Transverse colon (tissue), 4 donors: Measurements from ENCODE around the gene GSTM5. TPM values are rescaled to one million over a fixed set of nuclear protein-coding genes. Genes with fewer than 3 reads are reported as not detected.
A peak's percentile ranks its signal among the peaks of the same experiment; 100 is the strongest.
"Not testable (repeated sequence)": the region's sequence is repeated elsewhere in the genome, so short reads cannot be mapped to it uniquely, and the experiment has no call there.

ENCODE experiments used
- DNase-seq: peaks from one replicate; pipeline ENCODE4 v3.0.0-alpha.2; 2019
- H3K27ac ChIP-seq, 4 donors: fragments of 200-600 bp; sonication (generic); 2 replicates each; pipeline ENCODE4 v1.5.1; 2016 to 2018; ENCODE audit warnings: inconsistent platforms in 4 of 4
- H3K27me3 ChIP-seq: fragments of 200-600 bp; sonication (generic); 2 replicates; pipeline ENCODE4 v1.5.1; 2017; ENCODE audit warnings: inconsistent platforms
- H3K36me3 ChIP-seq, 4 donors: fragments of 200-600 bp; sonication (generic); 2 replicates each; pipeline ENCODE4 v1.5.1; 2017 to 2019; ENCODE audit warnings: inconsistent platforms in 4 of 4
- H3K4me1 ChIP-seq, 4 donors: fragments of 200-600 bp; sonication (generic); 2 replicates each; pipeline ENCODE4 v1.5.1; 2017 to 2020; ENCODE audit warnings: inconsistent platforms in 4 of 4
- H3K4me3 ChIP-seq, 4 donors: fragments of 200-600 bp; sonication (generic); 1 replicate in 1 of 4; 2 replicates in 3 of 4; pipeline versions ENCODE4 v1.5.1 to v1.6.1; 2017 to 2019; ENCODE audit warnings: inconsistent platforms in 4 of 4
- H3K9me3 ChIP-seq, 2 donors: fragments of 200-600 bp; sonication (generic); 2 replicates each; pipeline ENCODE4 v1.5.1; 2017 to 2019; ENCODE audit warnings: inconsistent platforms in 2 of 2
- EP300 ChIP-seq: sonication (generic); formaldehyde crosslinking; IDR thresholded peaks from one replicate; pipeline ENCODE4 v1.6.1; 2017; ENCODE audit warnings: antibody characterized with exemption, low read depth
- POLR2A ChIP-seq: fragments of 450-650 bp; IDR thresholded peaks from one replicate; pipeline ENCODE4 v1.6.1; 2016; ENCODE audit warnings: antibody characterized with exemption, mild to moderate bottlenecking, moderate library complexity
- POLR2AphosphoS5 ChIP-seq, 3 donors: sonication (generic); formaldehyde crosslinking; IDR thresholded peaks; one replicate each; pipeline ENCODE4 v1.6.1; 2016; ENCODE audit warnings: antibody characterized with exemption in 3 of 3
- WGBS, 2 donors: methylation state at CpG; one replicate each; pipeline ENCODE4 v1.1.5; 2018; ENCODE audit warnings: low coverage in 1 of 2; 5-methylcytosine and 5-hydroxymethylcytosine counted together
- in situ Hi-C, 4 donors: fragments of 200-750 bp; cut with MboI; loops; one replicate each; pipeline versions ENCODE4 v1.15.0 to v1.15.1; 2017; ENCODE audit warnings: low sequenced_read_pairs in 3 of 4, low pct_ligation_motif_present in 1 of 4, low pct_unique_long_range_greater_than_20kb in 1 of 4
- intact Hi-C: fragments of 100-400 bp; cut with DNase I; formaldehyde crosslinking; loops from one replicate; pipeline ENCODE4 v1.15.1; 2023; ENCODE audit warnings: low total_unique reads
- total RNA-seq, 4 donors: library from RNA; depleted of rRNA; stranded (reverse); fragments of >200 nt; gene quantifications; one replicate each; pipeline ENCODE4 v1.1.0, GENCODE V29; 2016
- TF ChIP-seq, protein P1 (sequence below), 5 experiments: fragments of 200-600 bp in 3 of 5; fragments of 450-650 bp in 2 of 5; sonication (generic) in 3 of 5; IDR thresholded peaks; 1 replicate in 2 of 5; 2 replicates in 3 of 5; pipeline ENCODE4 v1.5.1; 2016 to 2017; ENCODE audit warnings: antibody characterized with exemption in 5 of 5, inconsistent platforms in 3 of 5, mild to moderate bottlenecking in 2 of 5, moderate library complexity in 1 of 5

Gene GSTM5
- total RNA-seq, 4 donors from 2014 or later, result 1.2 to 1.4 TPM; not detected in 2

- Histone ChIP-seq H3K4me1 (no peaks in the 10 kb centered on the region), H3K9me3 (no peaks in the 10 kb centered on the region), H3K36me3 (no peaks in the 10 kb centered on the region), H3K4me3 (no peak within 1 kb of the TSS), H3K27ac (peak within 1 kb of the TSS in 1 of 4 donors; percentile 79), H3K27me3 (no peaks in the 10 kb centered on the region)
- peak; percentile 83 for DNase-seq
- WGBS, 2 donors, result 12% methylated on average over 16 of the region's 46 CpGs; no CpG with 5 or more reads in 1 of the 2 donors
- TF ChIP-seq, protein P1, sequence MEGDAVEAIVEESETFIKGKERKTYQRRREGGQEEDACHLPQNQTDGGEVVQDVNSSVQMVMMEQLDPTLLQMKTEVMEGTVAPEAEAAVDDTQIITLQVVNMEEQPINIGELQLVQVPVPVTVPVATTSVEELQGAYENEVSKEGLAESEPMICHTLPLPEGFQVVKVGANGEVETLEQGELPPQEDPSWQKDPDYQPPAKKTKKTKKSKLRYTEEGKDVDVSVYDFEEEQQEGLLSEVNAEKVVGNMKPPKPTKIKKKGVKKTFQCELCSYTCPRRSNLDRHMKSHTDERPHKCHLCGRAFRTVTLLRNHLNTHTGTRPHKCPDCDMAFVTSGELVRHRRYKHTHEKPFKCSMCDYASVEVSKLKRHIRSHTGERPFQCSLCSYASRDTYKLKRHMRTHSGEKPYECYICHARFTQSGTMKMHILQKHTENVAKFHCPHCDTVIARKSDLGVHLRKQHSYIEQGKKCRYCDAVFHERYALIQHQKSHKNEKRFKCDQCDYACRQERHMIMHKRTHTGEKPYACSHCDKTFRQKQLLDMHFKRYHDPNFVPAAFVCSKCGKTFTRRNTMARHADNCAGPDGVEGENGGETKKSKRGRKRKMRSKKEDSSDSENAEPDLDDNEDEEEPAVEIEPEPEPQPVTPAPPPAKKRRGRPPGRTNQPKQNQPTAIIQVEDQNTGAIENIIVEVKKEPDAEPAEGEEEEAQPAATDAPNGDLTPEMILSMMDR (IDR thresholded peaks at IDR 0.05), result peak in 1 of 5 experiments; percentile 25
- TF ChIP-seq POLR2AphosphoS5 (IDR thresholded peaks at IDR 0.05), result no peak
- in situ Hi-C loops, result no loop called here
- intact Hi-C loops, result no loop called here
These were observed 24.2 kb upstream of the GSTM5 start, which contains the start of gene GSTM1 for GRCh38 chr1:109687641-109688499. TSS of gene GSTM1 (plus strand) at chr1:109687817. CDS start at chr1:109687874, 57 bp downstream.

- WGBS, 2 donors, result 64% methylated on average over 6 of the region's 6 CpGs; no CpG with 5 or more reads in 1 of the 2 donors
- no peaks in the 10 kb centered on the region for H3K36me3 ChIP-seq
- intact Hi-C loops, result no loop called here
These were observed 22.1 kb upstream of the GSTM5 start for GRCh38 chr1:109689844-109690405.

DNA sequence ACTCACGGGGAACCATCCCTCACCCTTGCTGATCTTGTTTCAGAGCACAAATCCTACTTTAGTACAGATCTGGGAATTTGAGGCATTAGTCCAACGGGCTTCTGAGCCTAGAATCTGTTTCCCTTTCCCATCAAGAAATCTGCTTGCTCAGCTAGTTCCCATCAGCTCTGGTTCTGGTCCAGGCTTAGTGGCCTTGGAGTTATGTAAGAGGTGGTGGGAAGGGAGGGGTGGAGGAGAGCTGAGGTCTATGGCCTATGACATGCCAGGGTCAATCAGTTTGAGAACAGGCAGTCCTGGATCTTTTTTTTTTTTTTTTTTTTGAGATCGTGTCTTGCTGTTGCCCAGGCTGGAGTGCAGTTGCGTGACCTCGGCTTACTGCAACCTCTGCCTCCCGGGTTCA lies 20.3 kb upstream of the GSTM5 start:
- H3K27me3 ChIP-seq, result no peaks in the 10 kb centered on the region
- TF ChIP-seq EP300, result no peak
- TF ChIP-seq POLR2A, result no peak
- intact Hi-C loops, result no loop called here
- no peaks in the 10 kb centered on the region for H3K36me3 ChIP-seq
- H3K27ac ChIP-seq, result peak overlapping the region in 1 of 4 donors; percentile 34
- H3K4me1 ChIP-seq, result no peaks in the 10 kb centered on the region
- DNase-seq, result no peak
- WGBS, 2 donors, result 78% methylated on average over 5 of the region's 6 CpGs; no CpG with 5 or more reads in 1 of the 2 donors
- no peak overlapping the region for H3K4me3 ChIP-seq
- H3K9me3 ChIP-seq, result no peaks in the 10 kb centered on the region
- in situ Hi-C loops, result no loop called here

More at GRCh38 chr1:109689844-109690405, 22.1 kb upstream of the GSTM5 start:
- no peak for DNase-seq
- H3K27ac ChIP-seq, result no peak overlapping the region
- H3K9me3 ChIP-seq, result no peaks in the 10 kb centered on the region
- in situ Hi-C loops, result no loop called here
- TF ChIP-seq POLR2A (no peak), EP300 (no peak), POLR2AphosphoS5 (IDR thresholded peaks at IDR 0.05) (no peak)
- TF ChIP-seq, protein P1 (IDR thresholded peaks at IDR 0.05), result no peak
- H3K4me3 ChIP-seq, result no peak overlapping the region
- no peaks in the 10 kb centered on the region for H3K4me1 ChIP-seq
- H3K27me3 ChIP-seq, result no peaks in the 10 kb centered on the region

DNA sequence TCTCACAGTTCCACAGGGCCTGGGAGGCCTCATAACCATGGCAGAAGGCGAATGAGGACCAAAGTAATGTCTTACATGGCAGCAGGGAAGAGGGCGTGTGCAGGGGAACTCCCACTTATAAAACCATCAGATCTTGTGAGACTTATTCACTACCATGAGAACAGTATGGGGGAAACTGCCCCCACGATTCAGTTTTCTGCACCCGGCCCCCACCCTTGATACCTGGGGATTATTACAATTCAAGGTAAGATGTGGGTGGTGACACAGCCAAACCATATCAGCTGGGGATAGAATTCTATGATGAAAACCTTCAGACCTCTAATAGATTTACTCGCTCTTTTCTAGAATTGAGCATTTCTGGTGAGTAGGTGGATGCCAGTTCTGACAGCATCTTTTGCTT lies 17.7 kb upstream of the GSTM5 start:
- intact Hi-C loops, H3K36me3 ChIP-seq, H3K27ac ChIP-seq, H3K9me3 ChIP-seq, in situ Hi-C loops, DNase-seq, H3K4me1 ChIP-seq, H3K27me3 ChIP-seq, H3K4me3 ChIP-seq: not testable (repeated sequence)
- WGBS, 2 donors, result 81% methylated on average over 5 of the region's 5 CpGs; no CpG with 5 or more reads in 1 of the 2 donors

GRCh38 chr1:109695138-109695537 lies 16.9 kb upstream of the GSTM5 start:
- H3K36me3 ChIP-seq, H3K4me1 ChIP-seq, H3K27me3 ChIP-seq, H3K9me3 ChIP-seq, DNase-seq, intact Hi-C loops, in situ Hi-C loops, H3K4me3 ChIP-seq, H3K27ac ChIP-seq: not testable (repeated sequence)
- 86% methylated on average over 3 of the region's 3 CpGs; no CpG with 5 or more reads in 1 of the 2 donors for WGBS, 2 donors
